NCI-H2029 (cell line): ENCODE measurements around the gene NISCH.

Source experiments
- DNase-seq: peaks from one replicate; lab custom pipeline; 2025; lab: John Stamatoyannopoulos, UW

NISCH gene

DNA sequence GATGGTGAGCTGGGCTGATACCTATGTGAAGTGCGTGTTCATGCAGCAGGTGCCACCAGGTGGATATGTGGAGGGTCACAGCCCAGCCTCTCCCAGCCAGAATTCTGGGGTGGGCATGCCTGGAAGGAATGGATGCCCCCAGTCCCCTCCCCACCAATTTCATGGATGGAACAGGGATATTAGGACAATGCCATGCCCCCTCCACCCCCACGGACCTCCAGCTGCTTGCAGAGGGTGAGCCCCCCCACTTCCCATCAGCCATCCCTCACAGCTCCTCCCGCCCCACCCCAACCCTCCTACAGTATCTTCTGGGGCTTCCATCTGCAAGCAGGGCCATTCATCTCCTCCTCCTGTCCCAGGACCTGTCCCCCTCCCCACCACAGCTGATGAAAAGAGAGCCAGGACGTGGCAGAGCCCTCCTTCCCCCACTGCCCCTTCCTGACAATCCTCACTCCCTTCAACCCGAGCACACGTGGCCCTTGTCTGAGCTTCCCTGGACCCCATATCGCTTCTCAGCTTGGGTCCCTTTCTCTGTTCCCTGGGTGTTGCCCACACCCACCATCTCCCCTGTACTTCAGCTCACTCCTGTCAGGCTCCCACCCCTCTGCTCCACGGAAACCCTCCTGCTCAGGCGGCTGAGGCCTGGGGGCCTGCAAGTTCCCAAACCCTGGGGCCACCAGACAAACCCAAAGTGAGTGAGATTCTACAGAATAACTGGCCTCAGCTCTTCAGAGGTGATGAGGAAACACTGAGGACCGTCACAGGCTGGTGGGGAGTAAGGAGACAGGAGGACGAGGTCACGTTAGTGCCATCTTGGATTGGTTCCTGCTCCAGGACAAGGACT is 7.7 kb upstream of the NISCH start:
- no peak for DNase-seq

DNA sequence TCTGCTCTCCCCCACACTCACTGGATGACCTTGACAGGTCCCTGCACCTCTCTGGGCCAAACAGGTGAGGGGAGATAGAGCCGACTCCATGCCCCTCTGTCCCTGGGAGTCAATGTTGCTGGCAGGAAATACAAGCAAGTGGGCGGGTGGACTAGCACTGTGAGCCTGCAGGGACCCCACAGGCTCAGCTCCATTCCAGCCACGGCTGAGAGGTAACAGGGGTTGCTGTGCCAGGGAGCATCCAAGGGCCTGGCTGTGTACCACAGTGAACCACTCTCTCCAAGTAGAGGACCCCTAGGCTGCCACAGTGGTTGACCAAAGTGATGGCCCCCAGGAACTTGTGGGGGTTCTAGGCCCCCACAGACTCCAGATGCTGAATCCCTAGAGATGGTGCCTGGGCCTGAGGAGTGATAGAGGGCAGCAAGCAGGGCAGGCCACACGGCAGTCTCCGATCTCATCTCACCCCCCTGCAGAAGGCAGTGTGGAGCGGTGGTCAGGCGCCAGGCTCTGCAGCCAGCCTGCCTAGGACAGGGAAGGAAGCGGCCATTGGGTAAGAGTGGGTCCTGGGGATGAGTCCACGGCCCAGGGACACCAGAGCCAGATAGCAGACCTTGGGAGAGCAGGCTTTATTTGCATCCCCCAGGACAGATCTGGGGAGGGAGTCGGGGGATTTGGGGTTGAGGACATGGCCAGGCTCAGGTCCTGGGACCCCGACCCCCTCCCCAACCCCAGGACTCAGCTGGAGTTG is 4.7 kb upstream of the NISCH start:
- DNase-seq, result no peak

DNA sequence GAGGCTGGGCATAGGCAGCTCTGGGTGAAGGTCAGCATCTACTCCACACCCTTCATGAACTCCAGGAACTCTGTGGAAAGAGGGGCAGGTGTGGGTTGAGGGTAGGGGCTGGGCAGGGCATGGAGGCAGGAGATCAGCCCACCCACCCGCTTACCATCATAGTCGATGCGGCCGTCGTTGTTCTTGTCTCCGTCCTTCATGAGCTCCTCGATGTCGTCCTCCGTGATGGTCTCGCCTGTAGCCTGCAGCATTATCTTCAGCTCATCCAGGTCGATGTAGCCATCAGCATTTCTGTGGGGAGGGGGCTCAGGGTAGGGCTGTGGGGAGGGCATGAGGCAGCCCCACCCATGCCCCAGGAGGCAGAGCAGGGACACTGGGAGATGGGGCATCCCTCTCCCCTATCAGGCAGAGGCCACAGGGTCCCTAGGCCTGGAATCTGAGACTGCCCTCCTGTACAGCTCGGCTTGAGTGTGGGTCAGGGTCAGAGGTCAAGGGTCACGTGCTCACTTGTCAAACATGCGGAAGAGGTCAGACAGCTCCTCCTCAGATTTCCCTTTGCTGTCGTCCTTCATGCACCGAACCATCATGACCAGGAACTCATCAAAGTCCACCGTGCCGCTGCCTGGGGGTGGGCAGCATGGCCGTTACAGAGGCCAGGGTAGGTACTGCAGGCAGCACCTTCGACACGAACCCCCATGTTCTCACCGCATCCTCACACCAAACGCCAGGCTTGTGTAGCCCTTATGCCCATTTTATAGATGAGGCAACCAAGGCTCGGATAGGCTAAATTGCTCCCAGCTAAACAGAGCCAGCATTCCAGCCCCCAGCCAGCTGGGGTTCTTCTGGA is 3.9 kb upstream of the NISCH start:
- DNase-seq, result no peak

DNA sequence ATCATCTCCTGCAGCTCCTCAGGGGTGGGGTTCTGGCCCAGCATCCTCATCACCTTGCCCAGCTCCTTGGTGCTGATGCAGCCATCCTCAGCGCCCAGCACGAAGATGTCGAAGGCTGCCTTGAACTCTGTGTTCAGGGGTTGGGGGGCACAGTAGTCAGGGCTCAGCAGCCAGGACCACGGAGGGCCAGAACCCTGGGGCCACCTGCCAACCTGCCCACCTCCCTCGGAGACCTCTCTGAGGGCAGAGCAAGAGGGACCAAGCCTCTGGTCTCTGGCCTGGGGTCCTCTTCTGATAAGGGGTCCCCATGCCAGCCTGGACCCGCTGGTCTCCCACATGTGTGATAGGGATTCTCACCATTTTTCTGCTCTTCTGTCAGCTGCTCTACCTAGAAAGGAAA is 3.3 kb upstream of the NISCH start:
- DNase-seq, result no peak

DNA sequence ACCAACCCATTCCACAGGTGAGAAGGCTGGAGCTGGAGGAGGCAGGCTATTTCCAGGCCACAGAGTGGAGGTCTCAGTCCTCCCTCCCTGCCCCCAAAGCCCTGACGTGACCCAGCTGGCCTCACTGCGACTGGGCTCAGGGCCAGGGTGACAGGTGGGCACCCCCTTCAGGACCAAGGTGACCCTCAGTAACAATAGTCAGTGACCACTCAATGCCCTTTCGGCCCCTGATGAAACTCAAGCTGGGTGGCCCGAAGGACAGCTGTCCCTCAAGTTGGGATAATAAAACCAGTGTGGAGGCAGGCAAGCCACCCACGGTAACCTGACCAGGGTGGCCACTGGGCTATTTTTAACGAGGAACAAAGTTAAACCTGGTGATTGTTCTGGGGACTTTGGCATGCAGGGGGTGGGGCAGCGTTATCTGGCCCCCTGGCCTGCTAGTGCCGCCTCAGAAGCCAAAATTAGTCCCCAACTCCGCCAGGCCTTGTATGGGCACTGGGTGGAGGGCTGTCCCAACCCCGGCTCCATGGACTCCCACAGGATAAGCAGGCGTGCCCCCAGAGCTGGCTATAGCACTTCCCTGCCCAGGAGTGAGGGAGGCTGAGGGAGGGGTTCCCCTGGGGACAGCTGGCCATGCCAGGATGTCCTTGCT is 2.7 kb upstream of the NISCH start:
- DNase-seq, result no peak

DNA sequence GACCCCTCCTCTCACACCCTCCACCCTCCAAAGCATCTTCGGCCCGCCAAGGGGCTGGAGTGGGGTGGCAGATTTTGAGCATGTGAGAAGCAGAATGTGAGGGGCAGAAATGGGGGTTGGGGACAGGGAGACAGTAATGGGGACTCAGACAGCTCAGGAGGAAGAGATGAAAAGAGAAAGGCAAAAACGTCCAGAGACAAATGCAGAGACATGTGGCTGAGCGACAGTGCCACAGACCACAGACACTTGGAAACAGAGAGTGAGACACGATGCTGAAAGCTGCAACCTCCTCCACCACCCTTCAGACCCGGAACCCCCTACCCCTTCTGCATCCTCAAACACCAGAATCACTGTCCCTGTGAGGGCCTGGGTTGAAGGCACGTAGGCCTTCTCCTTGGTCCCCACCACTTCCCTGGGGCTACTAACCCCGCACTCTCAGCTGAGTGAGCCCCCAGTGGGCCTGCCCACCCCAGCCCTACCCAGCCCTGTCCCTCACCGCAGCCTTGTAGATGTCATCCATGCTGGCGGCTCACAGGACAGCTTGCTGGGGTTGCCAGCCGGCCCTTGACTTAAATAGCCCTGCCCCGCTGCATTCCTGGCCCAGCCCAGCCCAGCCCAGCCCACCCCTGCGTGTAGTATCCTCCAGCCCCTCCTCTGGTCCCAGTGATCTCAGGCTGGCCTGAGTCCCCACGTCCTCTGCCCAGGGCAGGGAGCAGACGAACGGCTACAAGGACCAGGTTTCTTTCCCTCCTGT is 1.7 kb upstream of the NISCH start, which contains the start of gene TNNC1:
Gene TNNC1, minus strand, starts transcription at position 546 of the 754 bp plus-strand sequence. Its CDS starts 26 bp downstream, at position 520.
- DNase-seq, result no peak

DNA sequence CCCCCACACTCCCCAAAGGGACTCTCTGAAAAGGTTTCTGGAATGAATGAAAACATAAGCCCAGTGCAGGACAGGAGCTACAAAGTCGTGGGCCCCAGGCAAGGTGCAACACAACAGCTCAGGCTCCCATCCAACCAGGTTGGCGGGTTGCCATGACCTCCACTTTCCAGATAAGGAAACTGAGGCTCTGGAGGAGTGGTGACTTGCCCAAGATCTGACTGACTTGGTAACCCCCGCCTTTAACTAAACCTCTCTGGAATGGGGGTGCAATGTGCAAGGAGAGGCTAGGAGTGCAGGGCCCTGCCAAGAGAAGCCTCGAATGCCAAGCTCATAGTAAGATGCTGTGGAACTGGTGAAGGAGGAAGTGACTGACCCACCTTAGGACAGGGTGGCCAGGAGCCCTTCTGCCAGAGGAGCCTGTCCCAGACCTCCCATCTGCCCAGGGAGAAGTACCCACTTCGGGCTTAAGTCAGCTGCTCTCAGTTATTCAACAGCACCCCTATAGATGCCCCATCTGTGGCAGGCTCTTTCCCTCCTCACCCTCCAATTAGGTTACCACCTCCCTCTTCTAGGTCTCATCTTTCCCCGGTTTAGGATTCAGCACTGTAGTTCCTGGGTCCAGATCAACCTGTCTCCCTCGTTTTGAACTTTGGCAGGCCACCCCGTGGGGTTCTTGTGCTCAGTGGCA is 1.0 kb upstream of the NISCH start:
- no peak for DNase-seq

DNA sequence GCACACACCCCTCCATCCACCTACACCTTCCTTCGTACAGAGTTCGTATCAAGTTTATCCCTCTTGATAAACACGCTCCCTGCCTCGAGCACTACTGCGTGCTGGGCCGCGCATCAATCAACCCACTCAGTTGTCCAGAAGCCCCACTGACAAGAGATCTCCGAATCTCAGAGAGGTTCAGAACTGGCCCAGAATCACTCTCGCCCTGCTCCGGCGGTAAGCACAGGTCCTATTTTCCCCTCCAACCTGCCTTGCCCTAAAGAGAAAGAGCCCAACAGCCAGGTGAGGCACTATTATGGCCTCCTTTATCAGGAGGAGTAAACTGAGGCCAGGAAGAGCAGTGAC is 494 bp upstream of the NISCH start:
- DNase-seq, result no peak

DNA sequence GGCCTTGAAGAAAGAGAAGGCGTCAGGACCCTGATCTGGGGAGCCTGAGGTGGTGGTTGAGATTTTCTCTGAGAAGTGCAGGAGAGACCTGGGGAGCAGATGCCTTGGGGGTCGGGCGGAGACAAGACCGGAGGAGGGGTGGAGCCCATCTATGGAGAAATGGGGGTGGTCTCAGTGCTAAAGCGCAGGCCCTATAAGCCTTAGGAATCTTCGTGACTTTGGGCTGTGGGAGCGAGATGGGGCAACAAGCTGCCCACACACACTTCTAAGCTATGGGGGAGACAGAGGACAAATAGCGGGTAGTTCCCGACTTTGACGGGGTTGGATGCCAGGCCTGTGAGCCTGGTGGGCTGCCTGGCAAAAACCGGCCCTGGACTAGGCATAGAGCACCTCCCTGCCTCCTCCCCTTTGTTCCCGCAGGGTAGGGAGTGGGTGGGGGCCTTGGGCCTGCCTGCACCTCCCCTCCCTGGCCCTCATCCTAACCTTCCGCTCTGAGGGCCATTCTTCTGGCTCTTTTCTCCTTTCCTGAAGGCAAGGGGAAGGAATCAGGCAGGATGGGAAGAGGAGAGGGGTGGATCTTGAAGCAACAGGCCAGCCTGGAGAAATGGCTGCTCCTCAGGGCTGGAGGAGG is 880 bp downstream of the NISCH start:
- no peak for DNase-seq

DNA sequence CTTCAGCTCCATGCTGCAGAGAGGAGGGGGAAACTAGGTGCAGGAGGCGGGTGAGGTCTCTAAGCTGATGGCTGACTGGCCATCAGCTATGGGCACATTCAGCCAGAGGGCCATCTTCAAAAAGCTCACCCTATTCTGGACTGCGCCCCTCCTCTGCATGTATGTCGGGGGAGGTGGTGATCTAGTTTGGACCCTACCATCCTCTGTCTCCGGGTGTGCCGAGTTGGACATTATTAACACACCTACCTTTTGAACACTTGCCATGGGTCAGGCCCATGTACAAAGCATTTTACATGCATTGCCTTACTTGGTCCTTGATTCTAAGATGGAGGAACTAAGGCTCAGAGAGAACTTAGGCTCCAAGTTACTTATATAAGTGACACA is 1.4 kb downstream of the NISCH start:
- no peak for DNase-seq

DNA sequence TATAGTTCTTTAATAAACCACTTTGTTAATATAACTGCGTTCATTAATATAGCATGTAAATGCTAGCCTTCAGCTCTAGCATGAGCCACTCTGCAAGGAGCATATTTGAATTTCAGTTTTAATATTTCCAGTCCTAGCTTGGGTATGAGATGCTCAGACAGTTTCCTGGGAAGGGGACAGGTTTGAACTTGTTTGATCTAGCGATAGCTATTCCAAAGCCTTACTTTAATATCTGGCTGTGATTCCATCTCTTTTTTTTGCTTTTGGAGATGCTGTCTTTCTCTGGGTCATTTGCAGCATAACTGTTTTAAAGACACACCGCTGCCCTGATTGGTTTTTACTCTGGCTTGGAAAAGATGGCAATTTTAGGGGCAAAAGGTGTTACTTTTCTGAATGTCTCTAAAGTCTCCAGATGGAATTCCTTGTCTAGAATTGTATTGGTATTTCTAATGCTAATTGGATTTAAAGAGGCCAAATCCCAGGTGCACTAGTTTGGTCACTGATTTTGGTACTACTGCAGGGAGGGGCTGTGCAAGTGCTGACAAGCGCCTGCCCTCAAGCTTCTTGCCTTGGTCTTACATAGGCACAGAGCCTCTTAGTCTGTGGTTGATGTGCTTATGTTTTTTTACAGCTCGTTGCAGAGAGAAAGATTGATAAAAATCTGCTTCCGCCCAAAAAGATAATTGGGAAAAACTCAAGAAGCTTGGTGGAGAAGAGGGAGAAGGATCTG is 2.8 kb downstream of the NISCH start:
- no peak for DNase-seq

DNA sequence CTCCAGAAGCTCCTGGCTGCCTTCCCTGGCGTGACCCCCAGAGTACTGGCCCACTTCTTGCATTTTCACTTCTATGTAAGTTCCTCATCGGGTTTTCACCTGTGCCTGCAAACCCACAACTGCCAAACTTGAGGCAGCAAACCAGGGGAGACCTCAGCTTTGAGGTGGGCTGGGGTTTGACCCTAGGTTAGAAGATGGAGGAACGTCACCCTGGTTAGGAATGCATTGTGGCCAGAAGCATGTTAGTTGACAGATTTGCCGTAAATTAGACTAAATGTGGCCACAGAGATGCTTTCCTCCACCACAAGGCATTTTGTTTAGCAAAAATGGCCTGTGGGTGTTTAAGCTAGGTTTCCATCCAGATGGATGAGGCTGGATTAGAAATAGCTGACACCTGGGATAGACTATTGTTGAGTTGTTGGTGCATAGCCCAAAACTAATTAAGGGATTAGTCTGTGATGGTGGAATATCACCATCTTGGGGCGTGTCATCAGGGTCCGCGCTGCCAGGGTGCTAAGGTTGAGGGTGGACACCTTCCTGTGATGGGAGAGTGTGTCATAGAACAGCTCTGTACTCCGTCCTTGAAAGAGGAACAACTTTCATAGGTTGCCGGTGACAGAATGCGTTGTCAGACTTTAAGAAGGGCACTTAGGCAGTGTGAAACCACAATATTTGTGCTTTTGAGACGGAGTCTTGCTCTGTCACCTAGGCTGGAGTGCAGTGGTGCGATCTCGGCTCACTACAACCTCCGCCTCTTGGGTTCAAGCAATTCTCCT is 3.6 kb downstream of the NISCH start:
- no peak for DNase-seq

DNA sequence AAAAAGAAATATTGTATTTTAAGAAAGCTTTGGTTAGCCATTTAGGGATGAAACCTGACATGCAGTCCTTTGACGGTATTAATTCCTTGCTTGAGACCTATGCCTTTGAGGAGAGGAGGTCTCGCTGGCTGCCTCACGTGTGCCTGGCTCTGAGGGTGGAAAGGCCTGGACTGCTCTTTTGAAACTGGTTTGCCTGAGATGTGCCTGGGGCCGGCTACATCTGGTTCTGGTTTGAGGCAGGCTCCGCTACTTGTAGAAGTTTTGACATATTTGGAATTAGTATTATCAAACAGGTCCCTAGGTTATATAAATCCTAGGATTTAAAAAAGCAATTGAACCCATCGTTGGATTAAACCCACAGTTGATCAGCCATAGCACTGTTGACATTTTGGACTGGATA is 6.5 kb downstream of the NISCH start:
- DNase-seq, result no peak

DNA sequence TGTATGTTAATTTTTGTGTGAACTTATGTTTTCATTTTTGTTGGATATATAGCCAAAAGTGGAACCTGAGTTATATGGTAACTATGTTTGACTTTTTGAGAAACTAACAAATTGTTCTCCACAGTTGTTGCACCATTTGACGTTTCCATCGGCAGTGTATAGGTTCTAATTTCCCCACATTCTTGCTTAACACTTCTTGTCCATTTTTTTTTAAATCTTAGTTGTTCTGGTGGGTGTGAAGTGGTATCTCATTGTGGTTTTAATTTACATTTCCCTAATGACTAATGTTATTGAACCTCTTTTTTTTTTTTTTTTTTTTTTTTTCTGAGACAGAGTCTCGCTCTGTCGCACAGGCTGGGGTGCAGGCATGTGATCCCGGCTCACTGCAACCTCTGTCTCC is 8.0 kb downstream of the NISCH start:
- no peak for DNase-seq

DNA sequence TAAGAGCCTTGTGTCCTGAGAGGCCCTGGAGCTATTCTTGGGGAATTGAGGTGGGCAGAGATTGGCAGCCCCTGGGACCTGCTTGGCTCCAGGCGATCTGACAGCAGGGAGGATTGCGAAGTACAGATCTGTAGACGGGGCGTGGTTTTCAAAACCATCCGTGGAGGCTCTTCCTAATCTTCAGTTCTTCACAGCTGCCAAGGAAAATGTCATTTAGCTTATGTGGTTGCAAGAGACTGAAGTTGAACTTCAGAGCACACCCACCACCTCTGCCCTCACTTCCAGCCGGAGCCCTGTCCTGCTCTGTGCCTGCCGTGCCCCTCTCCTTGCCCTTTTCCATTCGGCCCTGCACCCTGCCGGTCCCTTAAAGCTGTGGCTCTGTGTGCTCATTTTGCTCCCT is 12.9 kb downstream of the NISCH start:
- no peak for DNase-seq

DNA sequence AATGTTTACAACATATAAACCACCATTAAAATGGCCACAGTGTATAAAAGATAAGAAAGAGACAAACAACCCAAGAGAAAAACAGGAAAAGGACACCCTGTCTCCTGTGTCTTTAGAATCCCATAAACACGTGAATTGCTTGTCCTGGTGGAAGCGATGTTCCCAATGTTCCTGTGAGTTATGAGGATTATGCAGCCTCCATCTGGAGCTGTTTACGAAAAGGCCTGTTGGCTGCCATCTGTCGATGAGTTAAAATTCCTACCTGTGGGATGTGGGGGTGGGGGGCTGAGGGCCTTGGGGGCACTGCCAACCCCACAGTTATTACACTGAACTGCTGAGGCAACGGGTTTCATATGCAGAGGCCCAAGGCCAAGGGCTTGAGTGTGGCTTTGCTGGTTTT is 13.6 kb downstream of the NISCH start:
- DNase-seq, result no peak

DNA sequence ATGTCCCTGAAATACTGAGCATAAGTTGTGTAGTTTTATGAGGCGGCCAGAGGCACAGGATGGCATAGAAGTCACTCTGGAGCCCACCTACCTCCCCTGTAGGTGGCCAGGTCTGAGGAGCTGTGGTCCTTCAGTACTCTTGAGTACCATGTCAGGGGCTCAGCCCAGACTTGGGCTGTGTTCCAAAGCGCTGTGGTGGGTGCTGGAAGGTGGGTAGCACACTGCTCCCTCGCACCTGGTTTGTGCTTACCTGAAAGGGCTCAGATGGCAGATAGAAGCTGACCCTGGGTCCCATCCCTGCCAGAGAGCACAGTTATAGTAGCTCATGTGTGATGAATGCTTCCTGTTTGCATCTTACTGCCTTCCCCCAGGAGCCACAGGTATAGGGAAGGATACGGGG is 15.5 kb downstream of the NISCH start:
- no peak for DNase-seq

DNA sequence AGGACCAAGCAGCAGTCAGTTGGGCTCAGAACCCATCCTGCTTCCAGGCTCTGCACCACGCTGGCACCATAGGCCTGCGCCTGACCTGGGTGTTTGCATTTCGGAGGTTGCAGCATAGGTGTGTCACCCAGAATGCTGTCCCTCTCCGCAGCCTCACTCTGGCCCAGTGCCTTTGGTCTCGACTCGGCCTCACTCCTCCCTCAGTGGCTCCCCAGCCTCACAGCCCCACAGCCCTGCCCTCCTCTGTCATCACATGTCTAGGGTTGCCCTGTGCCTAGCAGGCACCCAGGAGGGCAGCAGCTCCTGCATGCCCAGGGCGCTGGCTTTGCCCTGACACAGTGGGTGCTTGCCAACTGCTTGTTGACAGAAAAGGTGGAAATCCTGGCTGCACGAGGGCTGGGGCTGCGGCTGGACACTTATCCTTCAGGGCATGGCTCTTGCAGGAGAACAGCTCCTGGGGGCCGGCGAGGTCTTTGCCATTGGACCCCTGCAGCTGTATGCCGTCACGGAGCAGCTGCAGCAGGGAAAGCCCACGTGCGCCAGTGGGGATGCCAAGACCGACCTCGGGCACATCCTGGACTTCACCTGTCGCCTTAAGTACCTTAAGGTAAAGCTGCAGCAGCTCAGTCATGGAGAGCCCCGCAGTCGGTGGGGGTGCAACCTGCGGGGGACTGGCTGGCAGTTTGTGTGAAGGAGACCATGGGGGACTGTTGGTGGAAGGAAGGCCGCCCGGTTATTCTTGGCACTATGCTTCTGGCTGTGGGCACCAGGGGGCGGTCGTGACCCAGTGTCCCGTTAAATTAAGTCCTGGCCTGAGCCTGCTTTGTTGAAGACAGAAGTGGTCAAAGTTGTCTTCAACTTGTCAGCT is 16.2 kb downstream of the NISCH start:
- no peak for DNase-seq
